GM21423 (cell line): ENCODE measurements around the gene ANKRD17.
A peak's percentile ranks its signal among the peaks of the same experiment; 100 is the strongest.

ENCODE experiments used
- ATAC-seq: cut with Tn5 transposase; IDR thresholded peaks from one replicate; pipeline ENCODE4 v1.9.1; 2021; ENCODE audit warnings: mild to moderate bottlenecking, moderate library complexity; ENCODE audit not compliant: unreplicated experiment

The ANKRD17 gene

GRCh38 chr4:73066928-73067327, 191.7 kb downstream of the ANKRD17 start:
- no peak for ATAC-seq

- ATAC-seq = no peak
These were observed 192.2 kb downstream of the ANKRD17 start for GRCh38 chr4:73066445-73066844.

GRCh38 chr4:73064536-73064935, 194.1 kb downstream of the ANKRD17 start:
- no peak for ATAC-seq

- peak; percentile 79 for ATAC-seq
These were observed 203.2 kb downstream of the ANKRD17 start for GRCh38 chr4:73055241-73055897.

- ATAC-seq = no peak
These were observed 204.6 kb downstream of the ANKRD17 start for GRCh38 chr4:73053974-73054480.

- ATAC-seq = no peak
These were observed 205.5 kb downstream of the ANKRD17 start for GRCh38 chr4:73053076-73053475.

- ATAC-seq = no peak
These were observed 207.0 kb downstream of the ANKRD17 start for GRCh38 chr4:73051625-73052024.

GRCh38 chr4:73045879-73046278, 212.7 kb downstream of the ANKRD17 start:
- no peak for ATAC-seq

- ATAC-seq = no peak
These were observed 221.5 kb downstream of the ANKRD17 start for GRCh38 chr4:73037057-73037456.

- no peak for ATAC-seq
These were observed 222.5 kb downstream of the ANKRD17 start for GRCh38 chr4:73036123-73036522.

- ATAC-seq = no peak
These were observed 223.7 kb downstream of the ANKRD17 start for GRCh38 chr4:73034896-73035295.

GRCh38 chr4:73028621-73029020, 230.0 kb downstream of the ANKRD17 start:
- ATAC-seq = no peak
